H1 (cell line): ENCODE data around the gene ARMC5. TPM values are rescaled to one million over a fixed set of nuclear protein-coding genes. Genes with fewer than 3 reads are reported as not detected.

Experiments used
- CTCF ChIA-PET: fragments of 300-600 bp; sonication (Branson Sonifier 250); formaldehyde crosslinking; loops from one replicate; lab custom pipeline; 2021; ENCODE audit not compliant: partially characterized antibody; lab: Charles Lee
- POLR2A ChIA-PET: fragments of 300-600 bp; sonication (Branson Sonifier 250); formaldehyde crosslinking; loops from one replicate; lab custom pipeline; 2021; ENCODE audit warnings: inconsistent platforms; ENCODE audit not compliant: partially characterized antibody; lab: Charles Lee
- DNase-seq, 2 experiments: peaks; one replicate each; pipeline versions ENCODE4 v3.0.0 to v3.0.0-alpha.2; 2010 to 2022; ENCODE audit warnings: low spot score in 2 of 2, low read depth in 1 of 2, mixed read lengths in 1 of 2
- FAIRE-seq: peaks from 2 replicates; lab custom pipeline; 2011; peaks lifted over from hg19 to GRCh38; lab: Jason Lieb, UNC
- H2AFZ ChIP-seq: 2 replicates; pipeline ENCODE4 v1.8.1; 2012; ENCODE audit warnings: low read length, inconsistent platforms
- H2AK5ac ChIP-seq: 2 replicates; pipeline ENCODE4 v1.6.1; 2013; ENCODE audit warnings: low read depth, low read length
- H2BK120ac ChIP-seq: replicated peaks from 2 replicates; pipeline ENCODE3; 2013; ENCODE audit warnings: low read depth, low read length, inconsistent platforms
- H2BK12ac ChIP-seq: 2 replicates; pipeline ENCODE4 v1.6.1; 2013; ENCODE audit warnings: low read depth, low read length
- H2BK15ac ChIP-seq: 2 replicates; pipeline ENCODE4 v1.6.1; 2013; ENCODE audit warnings: low read length
- H2BK20ac ChIP-seq: 2 replicates; pipeline ENCODE4 v1.6.1; 2013; ENCODE audit warnings: low read length
- H2BK5ac ChIP-seq: 2 replicates; pipeline ENCODE4 v1.6.1; 2013; ENCODE audit warnings: low read depth, low read length
- H3K14ac ChIP-seq: 2 replicates; pipeline ENCODE4 v1.6.1; 2013; ENCODE audit warnings: inconsistent platforms; ENCODE audit not compliant: insufficient read length
- H3K18ac ChIP-seq: 2 replicates; pipeline ENCODE4 v1.6.1; 2013; ENCODE audit warnings: low read length; ENCODE audit errors: extremely low read depth
- H3K23ac ChIP-seq: 2 replicates; pipeline ENCODE4 v1.6.1; 2013; ENCODE audit warnings: inconsistent platforms; ENCODE audit not compliant: insufficient read length
- H3K23me2 ChIP-seq: 2 replicates; pipeline ENCODE4 v1.6.1; 2013; ENCODE audit warnings: low read depth, low read length
- H3K27ac ChIP-seq: 2 replicates; pipeline ENCODE4 v1.6.1; 2011; ENCODE audit warnings: low read depth, low read length, inconsistent platforms
- H3K27me3 ChIP-seq, 4 experiments: replicated peaks in 1 of 4; 1 replicate in 1 of 4; 2 replicates in 3 of 4; pipeline versions ENCODE4 v1.6.1 to v1.8.1; 2011 to 2013; ENCODE audit warnings: low read length in 3 of 4, mild to moderate bottlenecking in 3 of 4, inconsistent platforms in 2 of 4, mixed read lengths in 2 of 4, moderate library complexity in 1 of 4; ENCODE audit not compliant: control insufficient read depth in 3 of 4, insufficient read depth in 3 of 4; ENCODE audit errors: extremely low read depth in 1 of 4
- H3K36me3 ChIP-seq, 4 experiments: 2 replicates each; pipeline versions ENCODE4 v1.6.1 to v1.8.1; 2011 to 2013; ENCODE audit warnings: mild to moderate bottlenecking in 4 of 4, low read length in 3 of 4, moderate library complexity in 2 of 4, control low read depth in 1 of 4, inconsistent platforms in 1 of 4; ENCODE audit not compliant: insufficient read depth in 4 of 4, control insufficient read depth in 2 of 4
- H3K4ac ChIP-seq: replicated peaks from 2 replicates; pipeline ENCODE3; 2013; ENCODE audit warnings: low read length, low read depth, mixed read lengths, inconsistent platforms; ENCODE audit not compliant: insufficient read length
- H3K4me1 ChIP-seq, 4 experiments: replicated peaks in 1 of 4; 1 replicate in 1 of 4; 2 replicates in 3 of 4; pipeline versions ENCODE4 v1.6.1 to v1.8.1; 2011 to 2013; ENCODE audit warnings: low read length in 3 of 4, inconsistent platforms in 2 of 4, mixed read lengths in 1 of 4; ENCODE audit not compliant: insufficient read depth in 4 of 4, control insufficient read depth in 3 of 4
- H3K4me2 ChIP-seq, 2 experiments: 2 replicates each; pipeline versions ENCODE4 v1.6.1 to v1.8.1; 2011 to 2013; ENCODE audit warnings: low read depth in 2 of 2, low read length in 2 of 2, control low read depth in 1 of 2, inconsistent platforms in 1 of 2, mild to moderate bottlenecking in 1 of 2; ENCODE audit not compliant: insufficient read depth in 1 of 2
- H3K4me3 ChIP-seq, 4 experiments: fragments of 200-600, 300-600 bp in 1 of 4; sonication (generic), shearing (Covaris generic), sonication (Bioruptor Twin) in 1 of 4; 2 replicates each; pipeline versions ENCODE4 v1.5.1 to v1.8.1; 2011 to 2016; ENCODE audit warnings: low read length in 4 of 4, low read depth in 3 of 4, control low read depth in 2 of 4, inconsistent platforms in 2 of 4, mild to moderate bottlenecking in 2 of 4, mixed read lengths in 1 of 4, moderate library complexity in 1 of 4; ENCODE audit not compliant: insufficient read depth in 2 of 4; ENCODE audit errors: extremely low read depth in 1 of 4
- H3K56ac ChIP-seq: replicated peaks from 2 replicates; pipeline ENCODE3; 2013; ENCODE audit warnings: low read depth, mild to moderate bottlenecking, mixed read lengths, low read length, inconsistent platforms; ENCODE audit not compliant: insufficient read length
- H3K79me1 ChIP-seq: 2 replicates; pipeline ENCODE4 v1.6.1; 2013; ENCODE audit warnings: low read depth, low read length, control low read depth
- H3K79me2 ChIP-seq, 2 experiments: 2 replicates each; pipeline versions ENCODE4 v1.6.1 to v1.8.1; 2012 to 2013; ENCODE audit warnings: low read length in 2 of 2, mild to moderate bottlenecking in 2 of 2, inconsistent platforms in 1 of 2; ENCODE audit not compliant: insufficient read depth in 2 of 2, control insufficient read depth in 1 of 2
- H3K9ac ChIP-seq, 4 experiments: replicated peaks in 1 of 4; 1 replicate in 1 of 4; 2 replicates in 3 of 4; pipeline versions ENCODE4 v1.6.1 to v1.8.1; 2011 to 2013; ENCODE audit warnings: low read depth in 3 of 4, low read length in 3 of 4, control low read depth in 2 of 4, mild to moderate bottlenecking in 2 of 4, moderate library complexity in 2 of 4, inconsistent platforms in 1 of 4; ENCODE audit errors: extremely low read depth in 1 of 4
- H3K9me3 ChIP-seq, 2 experiments: 2 replicates each; pipeline versions ENCODE4 v1.6.1 to v1.8.1; 2012 to 2013; ENCODE audit warnings: mild to moderate bottlenecking in 2 of 2, moderate library complexity in 2 of 2, control low read depth in 1 of 2, inconsistent platforms in 1 of 2, low read depth in 1 of 2, low read length in 1 of 2, mixed read lengths in 1 of 2; ENCODE audit not compliant: insufficient read depth in 2 of 2
- H4K20me1 ChIP-seq, 2 experiments: replicated peaks in 1 of 2; 2 replicates each; pipeline versions ENCODE3 to v1.8.1; 2011 to 2013; ENCODE audit warnings: inconsistent platforms in 2 of 2, low read length in 2 of 2, mild to moderate bottlenecking in 1 of 2; ENCODE audit not compliant: insufficient read depth in 2 of 2, control insufficient read depth in 1 of 2
- H4K5ac ChIP-seq: 2 replicates; pipeline ENCODE4 v1.6.1; 2013; ENCODE audit warnings: low read length, low read depth, mixed read lengths, inconsistent platforms; ENCODE audit not compliant: insufficient read length
- H4K8ac ChIP-seq: 2 replicates; pipeline ENCODE4 v1.8.0; 2013; ENCODE audit warnings: mild to moderate bottlenecking, moderate library complexity, low read length, inconsistent platforms; ENCODE audit not compliant: insufficient read depth; ENCODE audit errors: extremely low read depth
- H4K91ac ChIP-seq: replicated peaks from 2 replicates; pipeline ENCODE3; 2013; ENCODE audit warnings: low read length, mixed read lengths, inconsistent platforms; ENCODE audit not compliant: insufficient read length
- SP2 ChIP-seq: IDR thresholded peaks from 2 replicates; pipeline ENCODE4 v1.6.1; 2012; ENCODE audit warnings: mild to moderate bottlenecking, low read length, inconsistent platforms
- WGBS, 2 experiments: shearing (Covaris generic) in 1 of 2; methylation state at CpG; one replicate each; pipeline versions ENCODE4 v1.1.6 to v1.1.7; 2013 to 2015; ENCODE audit warnings: low lambda C conversion rate in 2 of 2, mixed read lengths in 2 of 2, inconsistent platforms in 1 of 2, low coverage in 1 of 2, missing lambda C conversion rate in 1 of 2; ENCODE audit not compliant: insufficient replicate concordance in 2 of 2, insufficient coverage in 1 of 2, insufficient read length in 1 of 2; ENCODE audit errors: extremely low coverage in 1 of 2, missing lambda C conversion rate in 1 of 2; 5-methylcytosine and 5-hydroxymethylcytosine counted together
- polyA plus RNA-seq, 7 experiments: library from polyadenylated mRNA; depleted of rRNA in 3 of 7; stranded (reverse) in 5 of 7; unstranded in 2 of 7; fragments of >200 nt in 5 of 7; fragments of 200-250 nt in 2 of 7; gene quantifications; 1 replicate in 5 of 7; 2 replicates in 1 of 7; 4 replicates in 1 of 7; pipeline versions ENCODE4 v1.2.1 to v1.2.3, GENCODE V29; 2011 to 2013; ENCODE audit warnings: missing spikeins in 2 of 7, mixed read lengths in 2 of 7
- total RNA-seq: library from RNA; stranded (reverse); fragmentation: NEBNext Ultra II Directional; extraction: Animal tissue kit (Norgen Biotek cat#: 25700); gene quantifications from 2 replicates; pipeline ENCODE4 v1.2.1, GENCODE V29; 2021

ARMC5 gene
- total and polyA plus RNA-seq, 2 of the 8 experiments (the other 6 are each of a cell fraction or from before 2014, with no cell fraction given) = 7.8 to 8.7 TPM

DNA sequence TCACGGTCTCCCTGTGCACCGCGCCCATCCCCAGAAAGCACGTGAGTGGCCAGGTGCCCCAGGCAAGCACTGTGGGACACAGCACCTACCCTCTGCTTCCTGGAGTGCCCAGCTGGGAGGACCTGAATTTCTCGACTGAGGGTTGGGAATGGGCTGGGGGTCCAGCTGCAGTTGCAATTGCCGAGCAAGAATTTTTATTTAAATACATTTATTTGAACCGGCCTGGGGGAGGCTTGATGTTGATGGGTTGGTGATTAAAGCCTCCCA lies 29.9 kb downstream of the ARMC5 start:
- no peak overlapping the region for H2BK15ac ChIP-seq
- no peaks in the 10 kb centered on the region for H3K79me2 ChIP-seq
- peaks cover 0 to 18% of the 10 kb centered on the region in 2 experiments for H4K20me1 ChIP-seq
- H3K23ac ChIP-seq = no peak overlapping the region
- H3K14ac ChIP-seq = no peak overlapping the region
- no peak overlapping the region for H3K27ac ChIP-seq
- CTCF ChIA-PET = interaction anchor here (1.4 to 2.6 kb wide), 6 partner anchors 8 to 222 kb away, joined by 3 to 11 read pairs (median 6); no protein-coding TSS in a partner anchor
- DNase-seq (no peak), FAIRE-seq (no peak)
- no peaks in the 10 kb centered on the region for H3K9me3 ChIP-seq
- H2AK5ac ChIP-seq = no peak overlapping the region
- no peaks in the 10 kb centered on the region for H3K79me1 ChIP-seq
- H3K18ac ChIP-seq = no peak overlapping the region
- WGBS, 2 experiments = 87% methylated on average over 7 of the region's 7 CpGs; no CpG with 5 or more reads in 1 of the 2 experiments
- peaks cover 15% of the 10 kb centered on the region for H3K23me2 ChIP-seq
- no peak overlapping the region for H4K5ac ChIP-seq
- H3K27me3 ChIP-seq = peaks cover 14 to 54% (median 41%) of the 10 kb centered on the region in 4 experiments
- H4K91ac ChIP-seq = no peak overlapping the region
- peaks cover 0 to 8% (median 5%) of the 10 kb centered on the region in 4 experiments; a peak in 5 of 7 replicates for H3K4me1 ChIP-seq
- no peak overlapping the region; a peak in 1 of 7 replicates for H3K9ac ChIP-seq
- no peak overlapping the region for H2BK20ac ChIP-seq
- no peak overlapping the region for H3K4me3 ChIP-seq
- H2BK5ac ChIP-seq = no peak overlapping the region
- H2BK12ac ChIP-seq = no peak overlapping the region
- no peak overlapping the region for H3K56ac ChIP-seq
- peaks cover 0 to 6% (median 0%) of the 10 kb centered on the region in 4 experiments; a peak in 2 of 8 replicates for H3K36me3 ChIP-seq
- H2BK120ac ChIP-seq = no peak overlapping the region
- H4K8ac ChIP-seq = no peak overlapping the region
- H3K4me2 ChIP-seq = peak overlapping the region; percentile 86 to 95; a peak in 2 of 4 replicates
- H2AFZ ChIP-seq = no peak overlapping the region
- POLR2A ChIA-PET = interaction anchor here (0.6 to 7.9 kb wide), 10 partner anchors 11 to 307 kb away, joined by 3 to 69 read pairs (median 9); partner anchors contain the start of genes ARMC5 and RUSF1
- H3K4ac ChIP-seq = no peak overlapping the region
- no peak for TF ChIP-seq SP2
